ENCODE measurements around the gene WNT4.

WNT4 gene

GRCh38 chr1:22174446-22175220, 31.7 kb upstream of the WNT4 start:
- H3K4me3 Mint-ChIP-seq, result no peak overlapping the region

DNA sequence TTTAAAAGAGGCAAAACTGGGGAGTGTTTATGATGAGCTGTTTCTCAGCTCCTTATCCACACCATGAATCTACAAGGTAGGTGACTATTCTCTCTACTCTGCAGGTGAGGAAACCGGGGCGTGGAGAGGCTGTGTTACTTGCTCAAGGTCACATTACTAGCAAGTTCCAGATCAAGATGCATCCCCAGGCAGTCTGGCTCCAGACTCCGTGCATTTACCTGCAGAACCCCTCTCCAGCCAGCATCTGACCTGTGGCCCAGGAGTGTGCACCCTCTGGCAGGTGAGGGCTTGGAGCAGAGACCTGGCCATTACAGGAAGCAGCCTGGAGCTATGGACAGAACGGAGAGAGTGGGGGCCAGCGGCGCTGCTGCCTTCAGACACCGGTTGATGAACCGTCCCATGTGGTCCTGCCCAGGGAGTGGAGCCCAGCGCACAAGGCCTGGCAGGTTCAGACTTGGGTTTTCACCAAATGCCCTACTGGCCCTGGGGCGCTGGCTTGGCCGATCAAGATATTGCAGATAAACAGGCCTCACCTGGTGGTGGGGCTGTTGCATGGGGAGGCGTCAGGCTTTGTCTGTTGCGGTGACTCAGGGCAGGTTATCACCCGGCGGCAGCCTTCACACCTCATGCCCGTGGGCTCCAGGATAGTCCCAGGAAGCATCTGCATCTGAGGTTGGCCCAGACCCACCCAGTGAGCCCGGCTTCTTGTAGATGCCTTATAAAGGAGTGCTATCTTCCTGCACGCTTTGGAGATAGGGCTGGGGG, 29.2 kb upstream of the WNT4 start:
- no peaks in the 10 kb centered on the region for H3K9me3 Mint-ChIP-seq
- H3K4me3 Mint-ChIP-seq, result no peak overlapping the region
- no peak for ATAC-seq (ENCODE audit: low read depth)

More at GRCh38 chr1:22174446-22175220, 31.7 kb upstream of the WNT4 start:
- H3K4me1 Mint-ChIP-seq, result peaks cover 5% of the 10 kb centered on the region
- no peaks in the 10 kb centered on the region for H3K9me3 Mint-ChIP-seq
- H3K27ac Mint-ChIP-seq, result no peak overlapping the region
- no peaks in the 10 kb centered on the region for H3K36me3 Mint-ChIP-seq
- H3K27me3 Mint-ChIP-seq, result peaks cover 7% of the 10 kb centered on the region
- DNase-seq (ENCODE audit: low spot score in 2 of 2) (no peak), ATAC-seq (ENCODE audit: low read depth) (no peak)

DNA sequence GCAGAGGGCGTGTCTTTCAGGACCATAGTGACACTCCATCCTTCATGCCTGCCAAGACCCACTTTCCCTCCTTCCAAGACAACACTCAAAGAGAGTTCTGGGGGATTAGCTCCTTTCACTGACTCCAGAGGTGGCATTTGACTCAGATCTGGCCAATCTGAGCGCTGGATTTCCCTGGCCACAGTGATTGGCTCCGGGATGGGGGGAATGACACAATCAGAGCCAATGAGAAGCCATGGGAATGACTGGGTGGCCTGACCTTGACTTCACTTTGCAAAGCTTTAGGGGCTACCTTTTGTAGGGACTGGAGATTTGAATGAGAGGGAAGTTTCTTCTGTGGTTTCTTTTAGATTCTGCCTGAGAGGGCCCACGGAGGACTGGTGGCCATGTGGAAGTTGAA, 26.9 kb upstream of the WNT4 start:
- Mint-ChIP-seq H3K27ac (no peak overlapping the region), H3K4me3 (no peak overlapping the region), H3K36me3 (no peaks in the 10 kb centered on the region), H3K9me3 (no peaks in the 10 kb centered on the region), H3K27me3 (peaks cover 7% of the 10 kb centered on the region), H3K4me1 (peaks cover 7% of the 10 kb centered on the region)
- no peak for ATAC-seq (ENCODE audit: low read depth)
- no peak for DNase-seq (ENCODE audit: low spot score in 2 of 2)

More for the DNA sequence above, 29.2 kb upstream of the WNT4 start:
- Mint-ChIP-seq H3K27ac (no peak overlapping the region), H3K27me3 (peaks cover 6% of the 10 kb centered on the region), H3K4me1 (peaks cover 5% of the 10 kb centered on the region), H3K36me3 (no peaks in the 10 kb centered on the region)
- DNase-seq (ENCODE audit: low spot score in 2 of 2), result no peak

DNA sequence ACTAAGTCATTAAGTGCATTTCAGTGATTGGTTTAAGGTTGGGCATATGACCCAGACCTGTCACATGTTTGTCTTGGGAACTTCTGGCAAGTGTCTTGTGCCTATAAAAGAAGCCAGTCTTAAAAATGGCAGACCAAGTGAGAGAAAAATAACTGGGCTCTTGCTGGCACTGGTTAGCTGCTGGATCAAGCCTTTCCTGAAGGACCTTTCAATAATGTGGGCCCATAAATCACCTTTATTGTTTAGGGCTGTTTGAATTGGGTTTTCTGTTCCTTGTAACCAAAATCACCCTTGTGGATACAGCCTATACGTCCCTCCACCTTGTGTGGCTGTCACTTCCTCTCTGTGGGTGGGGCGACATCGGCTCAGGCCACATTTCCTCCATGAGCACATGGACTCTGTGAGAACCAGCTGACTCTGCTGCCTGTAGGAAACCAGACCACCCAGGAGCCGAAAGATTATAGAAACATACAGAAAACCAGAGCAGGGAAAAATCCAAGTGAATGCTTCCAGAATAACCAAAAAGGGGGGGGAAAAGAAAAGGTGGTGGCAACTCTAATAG, 25.6 kb upstream of the WNT4 start:
- H3K4me1 Mint-ChIP-seq, result peaks cover 7% of the 10 kb centered on the region
- H3K9me3 Mint-ChIP-seq, result no peaks in the 10 kb centered on the region
- no peak overlapping the region for H3K27ac Mint-ChIP-seq
- DNase-seq (ENCODE audit: low spot score in 2 of 2) (no peak), ATAC-seq (ENCODE audit: low read depth) (no peak)
- H3K4me3 Mint-ChIP-seq, result no peak overlapping the region
- peaks cover 4% of the 10 kb centered on the region for H3K27me3 Mint-ChIP-seq
- H3K36me3 Mint-ChIP-seq, result no peaks in the 10 kb centered on the region

GRCh38 chr1:22166439-22166838, 23.5 kb upstream of the WNT4 start:
- ATAC-seq (ENCODE audit: low read depth) (no peak), DNase-seq (ENCODE audit: low spot score in 2 of 2) (no peak)
- peaks cover 3% of the 10 kb centered on the region for H3K27me3 Mint-ChIP-seq
- H3K9me3 Mint-ChIP-seq, result no peaks in the 10 kb centered on the region
- H3K4me3 Mint-ChIP-seq, result no peak overlapping the region
- H3K27ac Mint-ChIP-seq, result no peak overlapping the region
- peaks cover 7% of the 10 kb centered on the region for H3K4me1 Mint-ChIP-seq
- no peaks in the 10 kb centered on the region for H3K36me3 Mint-ChIP-seq

- Mint-ChIP-seq H3K4me3 (no peak overlapping the region), H3K27ac (no peak overlapping the region), H3K36me3 (no peaks in the 10 kb centered on the region), H3K4me1 (peaks cover 7% of the 10 kb centered on the region), H3K9me3 (no peaks in the 10 kb centered on the region), H3K27me3 (peaks cover 4% of the 10 kb centered on the region)
- ATAC-seq (ENCODE audit: low read depth) (peak; percentile 51), DNase-seq (ENCODE audit: low spot score in 2 of 2) (no peak)
Observed at GRCh38 chr1:22164841-22165808, 22.2 kb upstream of the WNT4 start.

DNA sequence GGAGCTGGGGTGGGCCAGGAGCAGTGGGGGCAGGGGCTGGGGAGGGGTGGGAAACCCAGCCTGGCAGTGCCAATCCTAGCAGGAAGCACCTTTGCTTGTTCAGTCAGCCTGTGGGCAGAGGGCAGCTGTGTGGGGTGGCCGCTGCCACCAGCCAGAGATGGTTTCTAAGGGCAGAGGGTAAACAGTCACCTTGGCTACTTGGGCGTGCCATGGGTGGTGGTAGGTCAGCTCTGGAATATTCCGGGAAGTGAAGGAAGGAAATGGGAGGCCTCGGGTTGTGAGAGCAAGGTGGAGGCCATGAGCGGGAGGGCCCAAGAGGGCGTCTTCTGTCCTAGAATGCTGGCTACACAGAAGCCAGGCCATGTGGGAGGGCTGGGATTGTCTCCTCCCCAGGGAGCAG, 20.7 kb upstream of the WNT4 start:
- no peak for ATAC-seq (ENCODE audit: low read depth)
- Mint-ChIP-seq H3K4me3 (no peak overlapping the region), H3K9me3 (no peaks in the 10 kb centered on the region), H3K27me3 (peaks cover 4% of the 10 kb centered on the region), H3K27ac (no peak overlapping the region), H3K4me1 (peaks cover 7% of the 10 kb centered on the region), H3K36me3 (no peaks in the 10 kb centered on the region)
- DNase-seq (ENCODE audit: low spot score in 2 of 2), result no peak

GRCh38 chr1:22163137-22163536, 20.2 kb upstream of the WNT4 start:
- peaks cover 4% of the 10 kb centered on the region for H3K27me3 Mint-ChIP-seq
- ATAC-seq (ENCODE audit: low read depth) (no peak), DNase-seq (ENCODE audit: low spot score in 2 of 2) (no peak)
- peaks cover 7% of the 10 kb centered on the region for H3K4me1 Mint-ChIP-seq
- H3K27ac Mint-ChIP-seq, result no peak overlapping the region
- no peak overlapping the region for H3K4me3 Mint-ChIP-seq
- H3K9me3 Mint-ChIP-seq, result no peaks in the 10 kb centered on the region
- H3K36me3 Mint-ChIP-seq, result no peaks in the 10 kb centered on the region

- Mint-ChIP-seq H3K9me3 (no peaks in the 10 kb centered on the region), H3K4me1 (no peaks in the 10 kb centered on the region), H3K4me3 (no peak overlapping the region), H3K27ac (no peak overlapping the region), H3K27me3 (peaks cover 1% of the 10 kb centered on the region), H3K36me3 (no peaks in the 10 kb centered on the region)
- no peak for DNase-seq (ENCODE audit: low spot score in 2 of 2)
- ATAC-seq (ENCODE audit: low read depth), result no peak
Observed at GRCh38 chr1:22159891-22160290, 17.0 kb upstream of the WNT4 start.

DNA sequence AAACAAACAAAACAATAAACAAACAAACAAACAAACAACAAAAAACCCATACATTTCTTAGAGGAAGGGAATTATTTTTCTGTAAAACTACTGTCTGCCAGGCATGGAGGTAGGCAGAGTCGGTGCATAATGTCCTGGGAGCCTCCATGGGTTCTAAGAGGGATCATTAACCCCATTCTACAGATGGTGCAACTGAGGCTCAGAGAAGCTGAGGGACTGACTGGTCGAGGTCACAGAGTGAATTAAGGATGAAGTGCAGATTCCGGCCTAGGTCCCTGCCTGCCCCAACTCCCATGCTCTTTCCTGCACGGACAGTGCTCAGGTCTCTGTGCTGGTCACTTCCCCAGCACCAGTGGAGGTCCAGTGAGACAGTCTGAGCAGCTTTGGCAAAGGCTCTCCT, 15.8 kb upstream of the WNT4 start:
- no peak for ATAC-seq (ENCODE audit: low read depth)
- no peak overlapping the region for H3K27ac Mint-ChIP-seq
- no peaks in the 10 kb centered on the region for H3K9me3 Mint-ChIP-seq
- DNase-seq (ENCODE audit: low spot score in 2 of 2), result no peak
- no peaks in the 10 kb centered on the region for H3K36me3 Mint-ChIP-seq
- H3K4me3 Mint-ChIP-seq, result no peak overlapping the region
- H3K4me1 Mint-ChIP-seq, result no peaks in the 10 kb centered on the region
- peaks cover 5% of the 10 kb centered on the region for H3K27me3 Mint-ChIP-seq

DNA sequence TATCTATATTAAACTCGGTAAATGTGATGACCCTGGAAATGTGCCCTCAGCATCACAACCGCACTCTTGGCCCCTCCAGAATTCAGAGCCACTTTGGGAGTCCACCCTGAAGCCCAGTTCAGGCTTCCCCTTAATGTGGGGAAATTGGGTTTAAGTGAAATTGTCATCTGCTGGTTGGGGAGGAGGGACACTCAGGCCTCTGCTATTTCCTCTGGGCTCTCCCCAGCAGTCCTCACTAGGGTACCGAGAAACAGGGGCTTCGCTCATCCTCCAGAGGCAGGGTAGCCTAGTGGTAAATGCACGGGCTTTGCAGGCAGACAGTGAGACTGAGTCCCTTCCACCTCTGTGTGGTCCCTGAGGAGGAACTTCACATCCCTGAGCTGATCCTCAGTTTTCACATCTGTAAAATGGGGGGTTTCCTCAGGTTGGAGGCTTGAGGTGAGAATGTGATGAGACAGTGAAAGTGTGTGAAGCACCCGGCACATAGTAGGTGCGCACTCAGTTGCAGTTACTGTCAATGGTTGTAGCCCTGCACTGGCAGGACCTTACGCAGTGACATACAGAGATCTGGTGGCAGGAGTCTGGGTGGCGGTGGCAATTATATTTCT, 14.6 kb upstream of the WNT4 start:
- H3K9me3 Mint-ChIP-seq, result no peaks in the 10 kb centered on the region
- no peaks in the 10 kb centered on the region for H3K36me3 Mint-ChIP-seq
- H3K27me3 Mint-ChIP-seq, result peaks cover 11% of the 10 kb centered on the region
- DNase-seq (ENCODE audit: low spot score in 2 of 2), result no peak
- no peak for ATAC-seq (ENCODE audit: low read depth)
- H3K4me1 Mint-ChIP-seq, result peaks cover 2% of the 10 kb centered on the region
- H3K27ac Mint-ChIP-seq, result no peak overlapping the region
- H3K4me3 Mint-ChIP-seq, result no peak overlapping the region

- Mint-ChIP-seq H3K27me3 (peaks cover 13% of the 10 kb centered on the region), H3K4me1 (peaks cover 2% of the 10 kb centered on the region), H3K9me3 (no peaks in the 10 kb centered on the region), H3K4me3 (no peak overlapping the region), H3K36me3 (no peaks in the 10 kb centered on the region), H3K27ac (no peak overlapping the region)
- ATAC-seq (ENCODE audit: low read depth) (no peak), DNase-seq (ENCODE audit: low spot score in 2 of 2) (no peak)
Observed at GRCh38 chr1:22155517-22155916, 12.6 kb upstream of the WNT4 start.

- DNase-seq (ENCODE audit: low spot score in 2 of 2), result no peak
- peaks cover 18% of the 10 kb centered on the region for H3K27me3 Mint-ChIP-seq
- no peak overlapping the region for H3K27ac Mint-ChIP-seq
- H3K4me1 Mint-ChIP-seq, result peaks cover 2% of the 10 kb centered on the region
- no peaks in the 10 kb centered on the region for H3K36me3 Mint-ChIP-seq
- no peak for ATAC-seq (ENCODE audit: low read depth)
- no peak overlapping the region for H3K4me3 Mint-ChIP-seq
- no peaks in the 10 kb centered on the region for H3K9me3 Mint-ChIP-seq
Observed at GRCh38 chr1:22154626-22155025, 11.7 kb upstream of the WNT4 start.

Data from memory B cell (primary cell).